T-cell (primary cell): ENCODE data around the gene FDX2. TPM values are rescaled to one million over a fixed set of nuclear protein-coding genes. Genes with fewer than 3 reads are reported as not detected.
"Not testable (repeated sequence)": the region's sequence is repeated elsewhere in the genome, so short reads cannot be mapped to it uniquely, and the experiment has no call there.

ENCODE experiments used
- ATAC-seq, 4 experiments: fragments of 200-7000 bp in 3 of 4; fragments of 150-1000 bp in 1 of 4; cut with Tn5 transposase; replicated peaks in 1 of 4; 1 replicate in 3 of 4; 2 replicates in 1 of 4; pipeline ENCODE4 v1.10.0; 2021; ENCODE audit warnings: moderate library complexity in 3 of 4, mild to moderate bottlenecking in 2 of 4, moderate number of reproducible peaks in 1 of 4
- CTCF ChIA-PET, 2 donors: fragments of 300-600 bp; sonication (Branson Sonifier 250); formaldehyde crosslinking; loops; one replicate each; lab custom pipeline; 2022; ENCODE audit warnings: antibody characterized with exemption in 2 of 2; lab: Charles Lee
- POLR2A ChIA-PET, 2 donors: fragments of 300-600 bp; sonication (Branson Sonifier 250); formaldehyde crosslinking; loops; one replicate each; lab custom pipeline; 2022; ENCODE audit warnings: antibody characterized with exemption in 2 of 2; lab: Charles Lee
- DNase-seq, 35 experiments: peaks; one replicate each; pipeline versions ENCODE4 v3.0.0 to v3.0.0-alpha.2; 2013 to 2023
- H3K27ac ChIP-seq: one replicate; pipeline ENCODE4 v1.5.1; 2013; ENCODE audit warnings: low read length
- H3K27me3 ChIP-seq, 2 experiments: replicated peaks in 1 of 2; 1 replicate in 1 of 2; 2 replicates in 1 of 2; pipeline versions ENCODE4 v1.6.1 to v1.7.0; 2013; ENCODE audit warnings: low read length in 1 of 2, mixed read lengths in 1 of 2; ENCODE audit not compliant: control insufficient read depth in 2 of 2, insufficient read depth in 2 of 2; ENCODE audit errors: extremely low read depth in 1 of 2
- H3K36me3 ChIP-seq, 2 donors: 1 replicate in 1 of 2; 2 replicates in 1 of 2; pipeline versions ENCODE4 v1.6.1 to v1.7.0; 2013; ENCODE audit warnings: low read length in 1 of 2; ENCODE audit not compliant: control insufficient read depth in 2 of 2, insufficient read depth in 1 of 2; ENCODE audit errors: extremely low read depth in 1 of 2
- H3K4me1 ChIP-seq, 2 experiments: 1 replicate in 1 of 2; 2 replicates in 1 of 2; pipeline versions ENCODE4 v1.6.1 to v1.7.0; 2013; ENCODE audit warnings: low read length in 2 of 2, mixed read lengths in 1 of 2; ENCODE audit not compliant: insufficient read depth in 2 of 2, control insufficient read depth in 1 of 2; ENCODE audit errors: extremely low read depth in 1 of 2
- H3K4me3 ChIP-seq, 2 donors: 1 replicate in 1 of 2; 2 replicates in 1 of 2; pipeline versions ENCODE4 v1.5.1 to v1.7.0; 2013; ENCODE audit warnings: mild to moderate bottlenecking in 2 of 2, low read length in 1 of 2, moderate library complexity in 1 of 2; ENCODE audit not compliant: control insufficient read depth in 1 of 2; ENCODE audit errors: extremely low read depth in 1 of 2
- H3K9me3 ChIP-seq: 2 replicates; pipeline ENCODE4 v1.7.0; 2013
- H3K27ac Mint-ChIP-seq, 2 donors: one replicate each; pipeline ENCODE4 v1.8.0; 2020 to 2021; ENCODE audit warnings: mild to moderate bottlenecking in 2 of 2, mixed read lengths in 2 of 2
- H3K27me3 Mint-ChIP-seq, 2 donors: one replicate each; pipeline ENCODE4 v1.8.0; 2021 to 2022; ENCODE audit warnings: mixed read lengths in 2 of 2
- H3K36me3 Mint-ChIP-seq: one replicate; pipeline ENCODE4 v1.8.0; 2021; ENCODE audit warnings: mixed read lengths
- H3K4me1 Mint-ChIP-seq, 3 donors: one replicate each; pipeline ENCODE4 v1.8.0; 2020 to 2022; ENCODE audit warnings: mixed read lengths in 3 of 3, mild to moderate bottlenecking in 1 of 3
- H3K4me3 Mint-ChIP-seq, 3 donors: one replicate each; pipeline ENCODE4 v1.8.0; 2020 to 2022; ENCODE audit warnings: mild to moderate bottlenecking in 3 of 3, mixed read lengths in 3 of 3, moderate library complexity in 3 of 3
- H3K9me3 Mint-ChIP-seq, 3 donors: one replicate each; pipeline ENCODE4 v1.8.0; 2020 to 2022; ENCODE audit warnings: mixed read lengths in 3 of 3
- WGBS: methylation state at CpG from one replicate; pipeline ENCODE4 v1.1.5; 2013; ENCODE audit warnings: missing lambda C conversion rate; ENCODE audit not compliant: insufficient coverage; 5-methylcytosine and 5-hydroxymethylcytosine counted together
- total RNA-seq, 35 experiments: library from RNA in 6 of 35; stranded (reverse) in 6 of 35; fragments of 120-200 nt in 1 of 35; gene quantifications; one replicate each; pipeline versions ENCODE4 v1.2.1 to v1.2.4 and lab custom pipeline; 2013 to 2026

Gene FDX2
- total RNA-seq, 5 donors from 2014 or later (not counting 1 experiment from before 2014, with no cell fraction given): 5.7 to 16.8 (median 11.4) TPM

GRCh38 chr19:10339977-10340376 is 24.2 kb upstream of the FDX2 start:
- peaks cover 14 to 16% of the 10 kb centered on the region in 2 donors for H3K36me3 ChIP-seq
- H3K27ac Mint-ChIP-seq: peak overlapping the region; percentile 97 to 98
- ChIA-PET POLR2A (no interaction called here), CTCF (no interaction called here)
- peak in 1 of 35 experiments; percentile 28 for DNase-seq
- peaks cover 29 to 34% (median 31%) of the 10 kb centered on the region in 3 donors for H3K4me1 Mint-ChIP-seq
- WGBS: no CpG with 5 or more reads among the region's 5 CpGs
- H3K36me3 Mint-ChIP-seq: no peaks in the 10 kb centered on the region
- peaks cover 7 to 52% of the 10 kb centered on the region in 2 experiments for H3K4me1 ChIP-seq
- peak overlapping the region; percentile 76 for H3K27ac ChIP-seq
- H3K27me3 Mint-ChIP-seq: no peaks in the 10 kb centered on the region
- H3K4me3 ChIP-seq: peak overlapping the region; percentile 84 to 93
- ATAC-seq: no peak
- H3K27me3 ChIP-seq: no peaks in the 10 kb centered on the region
- peak overlapping the region; percentile 85 to 95 (median 95) for H3K4me3 Mint-ChIP-seq
- no peaks in the 10 kb centered on the region for H3K9me3 ChIP-seq
- no peaks in the 10 kb centered on the region for H3K9me3 Mint-ChIP-seq

GRCh38 chr19:10339380-10339960 is 23.7 kb upstream of the FDX2 start, which contains the start of gene ICAM3:
Gene ICAM3 (minus strand): TSS chr19:10339624. CDS start chr19:10339614, 10 bp downstream.
- H3K4me1 ChIP-seq: peaks cover 7 to 57% of the 10 kb centered on the region in 2 experiments
- ATAC-seq (peak; percentile 93 to 96 (median 95)), DNase-seq (peak in 34 of 35 experiments; percentile 32 to 74 (median 48))
- H3K27ac Mint-ChIP-seq: peak within 1 kb of the TSS; percentile 97 to 98
- no peaks in the 10 kb centered on the region for H3K36me3 Mint-ChIP-seq
- H3K4me3 ChIP-seq: peak within 1 kb of the TSS; percentile 84 to 93
- WGBS: 2% methylated on average over 13 of the region's 14 CpGs
- ChIA-PET POLR2A (no interaction called here), CTCF (no interaction called here)
- no peaks in the 10 kb centered on the region for H3K9me3 ChIP-seq
- H3K27me3 ChIP-seq: no peaks in the 10 kb centered on the region
- peak within 1 kb of the TSS; percentile 85 to 95 (median 95) for H3K4me3 Mint-ChIP-seq
- no peaks in the 10 kb centered on the region for H3K27me3 Mint-ChIP-seq
- peaks cover 29 to 35% (median 33%) of the 10 kb centered on the region in 3 donors for H3K4me1 Mint-ChIP-seq
- H3K9me3 Mint-ChIP-seq: no peaks in the 10 kb centered on the region
- H3K36me3 ChIP-seq: peaks cover 19 to 21% of the 10 kb centered on the region in 2 donors
- H3K27ac ChIP-seq: peak within 1 kb of the TSS; percentile 76

- peaks cover 3% of the 10 kb centered on the region for H3K36me3 Mint-ChIP-seq
- DNase-seq (no peak), ATAC-seq (peak in 2 of 4 experiments; percentile 6 to 14)
- peak overlapping the region; percentile 85 to 95 (median 95) for H3K4me3 Mint-ChIP-seq
- no peaks in the 10 kb centered on the region for H3K27me3 Mint-ChIP-seq
- ChIA-PET CTCF (no interaction called here), POLR2A (no interaction called here)
- Histone ChIP-seq H3K36me3 (peaks cover 24 to 25% of the 10 kb centered on the region in 2 donors), H3K27ac (peak overlapping the region; percentile 76), H3K9me3 (no peaks in the 10 kb centered on the region), H3K27me3 (no peaks in the 10 kb centered on the region), H3K4me1 (peaks cover 7 to 63% of the 10 kb centered on the region in 2 experiments), H3K4me3 (peak overlapping the region; percentile 84 to 93)
- H3K27ac Mint-ChIP-seq: peak overlapping the region; percentile 97 to 98
- peaks cover 29 to 39% (median 36%) of the 10 kb centered on the region in 3 donors for H3K4me1 Mint-ChIP-seq
- 12% methylated on average over 4 of the region's 6 CpGs for WGBS
- no peaks in the 10 kb centered on the region for H3K9me3 Mint-ChIP-seq
Measured at GRCh38 chr19:10338940-10339339, 23.1 kb upstream of the FDX2 start.

GRCh38 chr19:10336725-10337124 is 20.9 kb upstream of the FDX2 start:
- H3K4me1 ChIP-seq: peaks cover 18 to 79% of the 10 kb centered on the region in 2 experiments
- Mint-ChIP-seq H3K4me3 (peak overlapping the region in 1 of 3 donors; percentile 85), H3K27ac (peak overlapping the region in 1 of 2 donors; percentile 11)

GRCh38 chr19:10335352-10335985 is 19.7 kb upstream of the FDX2 start:
- Histone ChIP-seq H3K4me3 (no peak overlapping the region), H3K4me1 (peaks cover 18 to 78% of the 10 kb centered on the region in 2 experiments), H3K27ac (no peak overlapping the region), H3K36me3 (peaks cover 24 to 25% of the 10 kb centered on the region in 2 donors), H3K9me3 (no peaks in the 10 kb centered on the region), H3K27me3 (no peaks in the 10 kb centered on the region)
- Mint-ChIP-seq H3K4me1 (peaks cover 45 to 57% (median 51%) of the 10 kb centered on the region in 3 donors), H3K27ac (no peak overlapping the region), H3K27me3 (no peaks in the 10 kb centered on the region), H3K4me3 (peak overlapping the region in 1 of 3 donors; percentile 24), H3K36me3 (peaks cover 7% of the 10 kb centered on the region), H3K9me3 (no peaks in the 10 kb centered on the region)
- WGBS: 98% methylated on average over 14 of the region's 26 CpGs
- ATAC-seq (no peak), DNase-seq (no peak)
- ChIA-PET CTCF (no interaction called here), POLR2A (no interaction called here)

More at GRCh38 chr19:10336725-10337124, 20.9 kb upstream of the FDX2 start:
- H3K27me3 ChIP-seq, H3K9me3 Mint-ChIP-seq, H3K4me3 ChIP-seq, H3K27ac ChIP-seq, DNase-seq, H3K36me3 Mint-ChIP-seq, H3K9me3 ChIP-seq, ATAC-seq, H3K27me3 Mint-ChIP-seq, POLR2A ChIA-PET, CTCF ChIA-PET: not testable (repeated sequence)
- H3K4me1 Mint-ChIP-seq: peaks cover 50 to 59% (median 53%) of the 10 kb centered on the region in 3 donors
- 94% methylated on average over 4 of the region's 9 CpGs for WGBS
- peaks cover 24 to 25% of the 10 kb centered on the region in 2 donors for H3K36me3 ChIP-seq

GRCh38 chr19:10334588-10335351 is 19.0 kb upstream of the FDX2 start:
- Histone ChIP-seq H3K4me1 (peaks cover 18 to 71% of the 10 kb centered on the region in 2 experiments), H3K27ac (no peak overlapping the region), H3K36me3 (peaks cover 26 to 32% of the 10 kb centered on the region in 2 donors), H3K27me3 (no peaks in the 10 kb centered on the region), H3K9me3 (no peaks in the 10 kb centered on the region), H3K4me3 (no peak overlapping the region)
- Mint-ChIP-seq H3K4me1 (peaks cover 43 to 54% (median 52%) of the 10 kb centered on the region in 3 donors), H3K36me3 (peaks cover 11% of the 10 kb centered on the region), H3K27me3 (no peaks in the 10 kb centered on the region), H3K27ac (peak overlapping the region in 1 of 2 donors; percentile 34), H3K4me3 (peak overlapping the region in 1 of 3 donors; percentile 93), H3K9me3 (no peaks in the 10 kb centered on the region)
- POLR2A ChIA-PET: no interaction called here
- CTCF ChIA-PET: interaction anchor here in 1 of 2 donors (1.9 kb wide), 1 partner anchor 76 kb away, joined by 5 read pairs; no protein-coding TSS in a partner anchor
- 91% methylated on average over 46 of the region's 59 CpGs for WGBS
- no peak for ATAC-seq
- peak in 17 of 35 experiments; percentile 8 to 41 (median 22) for DNase-seq
